ENCODE measurements around the gene CD4.
"Not testable (repeated sequence)": the region's sequence is repeated elsewhere in the genome, so short reads cannot be mapped to it uniquely, and the experiment has no call there.

The CD4 gene

GRCh38 chr12:6788972-6789924 lies at the start of gene CD4:
TSS of gene CD4 (plus strand) at chr12:6789528. CDS start at chr12:6800139, 10,611 bp downstream.
- no peak for DNase-seq

GRCh38 chr12:6742080-6742479 lies 47.2 kb upstream of the CD4 start:
- DNase-seq: not testable (repeated sequence)

GRCh38 chr12:6742834-6743233 lies 46.5 kb upstream of the CD4 start:
- no peak for DNase-seq

GRCh38 chr12:6743300-6743699 lies 46.0 kb upstream of the CD4 start:
- DNase-seq: not testable (repeated sequence)

- no peak for DNase-seq
Measured at GRCh38 chr12:6745741-6746525, 43.4 kb upstream of the CD4 start.

- no peak for DNase-seq
Measured at GRCh38 chr12:6747216-6747615, 42.1 kb upstream of the CD4 start.

GRCh38 chr12:6748761-6749160 lies 40.6 kb upstream of the CD4 start:
- no peak for DNase-seq

GRCh38 chr12:6750506-6750905 lies 38.8 kb upstream of the CD4 start:
- no peak for DNase-seq

GRCh38 chr12:6751767-6752166 lies 37.6 kb upstream of the CD4 start:
- no peak for DNase-seq

- DNase-seq: peak; percentile 60
Measured at GRCh38 chr12:6752167-6752920, 37.0 kb upstream of the CD4 start.

- peak; percentile 99 for DNase-seq
Measured at GRCh38 chr12:6752921-6753771, 36.2 kb upstream of the CD4 start, which contains the start of gene MLF2. TSS of gene MLF2 (minus strand) at chr12:6753141. CDS start at chr12:6752334, 807 bp downstream.

- no peak for DNase-seq
Measured at GRCh38 chr12:6753772-6754356, 35.5 kb upstream of the CD4 start.

GRCh38 chr12:6754411-6754810 lies 34.9 kb upstream of the CD4 start:
- DNase-seq: no peak

- no peak for DNase-seq
Measured at GRCh38 chr12:6757028-6757690, 32.2 kb upstream of the CD4 start.

GRCh38 chr12:6758506-6759095 lies 30.7 kb upstream of the CD4 start:
- DNase-seq: no peak

- DNase-seq: no peak
Measured at GRCh38 chr12:6759741-6760140, 29.6 kb upstream of the CD4 start.

- DNase-seq: no peak
Measured at GRCh38 chr12:6763380-6763779, 25.9 kb upstream of the CD4 start.

GRCh38 chr12:6764011-6764828 lies 25.1 kb upstream of the CD4 start:
- DNase-seq: peak; percentile 99

- DNase-seq: no peak
Measured at GRCh38 chr12:6765048-6765633, 24.2 kb upstream of the CD4 start.

All from NCI-H1694 (cell line).